Stomach (tissue), 4 donors: ENCODE results near the gene ACVR1B.

Experiments used
- CTCF ChIP-seq, 7 experiments: fragments of 450-650 bp in 4 of 7; fragments of 200-600 bp in 3 of 7; sonication (generic) in 3 of 7; IDR thresholded peaks; one replicate each; pipeline ENCODE4 v1.5.1; 2016 to 2019; ENCODE audit warnings: antibody characterized with exemption in 7 of 7, control low read depth in 2 of 7, mild to moderate bottlenecking in 1 of 7
- EP300 ChIP-seq: sonication (generic); formaldehyde crosslinking; IDR thresholded peaks from one replicate; pipeline ENCODE4 v1.6.1; 2017; ENCODE audit warnings: antibody characterized with exemption
- POLR2A ChIP-seq, 4 donors: fragments of 450-650 bp; IDR thresholded peaks; one replicate each; pipeline ENCODE4 v1.6.1; 2016; ENCODE audit warnings: antibody characterized with exemption in 4 of 4, control low read depth in 2 of 4, mild to moderate bottlenecking in 1 of 4, moderate library complexity in 1 of 4
- POLR2AphosphoS5 ChIP-seq, 3 donors: sonication (generic); formaldehyde crosslinking; IDR thresholded peaks; one replicate each; pipeline ENCODE4 v1.6.1; 2016; ENCODE audit warnings: antibody characterized with exemption in 3 of 3

- TF ChIP-seq POLR2A (IDR thresholded peaks at IDR 0.05) (no peak), POLR2AphosphoS5 (IDR thresholded peaks at IDR 0.05) (no peak), CTCF (IDR thresholded peaks at IDR 0.05) (no peak), EP300 (no peak)
Measured at GRCh38 chr12:51901881-51902280, 49.6 kb upstream of the ACVR1B start.
